Bronchial epithelial cell (primary cell): ENCODE results near the gene COL21A1. TPM values are rescaled to one million over a fixed set of nuclear protein-coding genes. Genes with fewer than 3 reads are reported as not detected.

Experiments
- DNase-seq: peaks from one replicate; pipeline ENCODE4 v3.0.0-alpha.2; 2010; ENCODE audit warnings: low read depth
- FAIRE-seq: peaks from 2 replicates; lab custom pipeline; 2011; peaks lifted over from hg19 to GRCh38; lab: Jason Lieb, UNC
- H3K27me3 ChIP-seq: 2 replicates; pipeline ENCODE4 v1.5.1; 2011; ENCODE audit warnings: low read length; ENCODE audit not compliant: control insufficient read depth, insufficient read depth
- H3K36me3 ChIP-seq: 2 replicates; pipeline ENCODE4 v1.5.1; 2011; ENCODE audit warnings: low read length; ENCODE audit not compliant: control insufficient read depth, insufficient read depth
- H3K4me3 ChIP-seq: 2 replicates; pipeline ENCODE4 v1.5.1; 2011; ENCODE audit warnings: mild to moderate bottlenecking, low read depth, low read length, control low read depth
- CTCF ChIP-seq: IDR thresholded peaks from 2 replicates; pipeline ENCODE4 v1.5.1; 2011; ENCODE audit warnings: mild to moderate bottlenecking, moderate library complexity, low read length, control low read depth, inconsistent platforms; ENCODE audit not compliant: insufficient read depth, severe bottlenecking
- total RNA-seq: library from RNA; depleted of rRNA; stranded (reverse); fragments of >200 nt; gene quantifications from 2 replicates; pipeline ENCODE4 v1.2.1, GENCODE V29; 2014

Gene COL21A1
- total RNA-seq, 1 donor from 2014 or later: 8.2 TPM

GRCh38 chr6:56032715-56033260 is 214.6 kb downstream of the COL21A1 start:
- Histone ChIP-seq H3K36me3 (no peaks in the 10 kb centered on the region), H3K4me3 (no peak overlapping the region), H3K27me3 (no peaks in the 10 kb centered on the region)
- DNase-seq: no peak
- TF ChIP-seq CTCF: no peak
- no peak for FAIRE-seq

- Histone ChIP-seq H3K36me3 (no peaks in the 10 kb centered on the region), H3K27me3 (no peaks in the 10 kb centered on the region), H3K4me3 (no peak overlapping the region)
- no peak for DNase-seq
- no peak for FAIRE-seq
- no peak for TF ChIP-seq CTCF
Measured at GRCh38 chr6:56027865-56028264, 219.5 kb downstream of the COL21A1 start.

- DNase-seq: no peak
- Histone ChIP-seq H3K27me3 (no peaks in the 10 kb centered on the region), H3K36me3 (no peaks in the 10 kb centered on the region)
Measured at GRCh38 chr6:56026455-56027180, 220.8 kb downstream of the COL21A1 start.

GRCh38 chr6:56025795-56026194 is 221.6 kb downstream of the COL21A1 start:
- Histone ChIP-seq H3K27me3 (no peaks in the 10 kb centered on the region), H3K4me3 (no peak overlapping the region), H3K36me3 (no peaks in the 10 kb centered on the region)
- no peak for TF ChIP-seq CTCF
- no peak for DNase-seq
- FAIRE-seq: no peak

More at GRCh38 chr6:56026455-56027180, 220.8 kb downstream of the COL21A1 start:
- no peak for FAIRE-seq
- TF ChIP-seq CTCF: no peak
- H3K4me3 ChIP-seq: no peak overlapping the region

- H3K36me3 ChIP-seq: no peaks in the 10 kb centered on the region
- no peaks in the 10 kb centered on the region for H3K27me3 ChIP-seq
- peak; percentile 56 for DNase-seq
- no peak for FAIRE-seq
- no peak overlapping the region for H3K4me3 ChIP-seq
- TF ChIP-seq CTCF: no peak
Measured at GRCh38 chr6:56024931-56025330, 222.4 kb downstream of the COL21A1 start.
